GM18507 (cell line): Measurements from ENCODE around the gene RASAL2.

Experiments
- DNase-seq: peaks from one replicate; pipeline ENCODE4 v3.0.0; 2011; ENCODE audit warnings: low read depth; ENCODE audit not compliant: insufficient read length; ENCODE audit errors: extremely low spot score
- FAIRE-seq: peaks from 2 replicates; lab custom pipeline; 2011; peaks lifted over from hg19 to GRCh38; lab: Jason Lieb, UNC

Gene RASAL2

DNA sequence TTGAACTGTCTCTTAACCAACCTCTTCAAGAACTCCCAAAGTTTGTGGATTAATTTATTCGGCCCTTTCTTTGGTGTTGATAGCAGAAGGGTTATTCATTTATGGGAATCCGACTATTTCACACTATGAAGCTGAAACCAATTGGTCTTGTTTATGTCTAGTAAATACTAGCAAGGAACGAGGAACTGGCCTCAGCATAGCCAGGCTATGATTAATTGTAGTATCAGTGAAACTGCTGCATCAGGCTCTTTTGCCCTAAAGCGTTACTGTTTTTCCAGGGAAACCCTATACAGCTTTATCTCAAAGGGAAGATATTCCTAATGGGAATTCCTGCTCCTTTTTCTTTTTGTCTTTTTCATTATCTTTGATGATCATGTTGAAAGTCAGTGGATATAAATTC, 367.8 kb downstream of the RASAL2 start:
- FAIRE-seq (no peak), DNase-seq (no peak)

DNA sequence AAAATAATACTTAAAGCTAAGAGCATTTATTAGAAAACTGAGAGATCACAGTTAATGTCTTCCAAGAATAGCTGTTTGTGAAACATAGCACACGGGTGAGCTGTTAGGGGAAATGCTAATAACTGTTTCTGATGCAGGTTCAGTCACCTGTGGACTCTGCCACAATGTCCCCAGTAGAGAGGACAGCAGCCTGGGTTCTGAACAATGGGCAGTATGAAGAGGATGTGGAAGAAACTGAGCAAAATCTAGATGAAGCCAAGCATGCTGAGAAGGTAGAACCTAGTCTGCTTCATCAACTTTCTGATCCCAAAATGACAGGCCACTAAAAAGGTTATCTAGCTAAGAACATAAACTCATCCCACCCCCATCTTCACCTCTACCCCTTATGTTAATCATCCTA, 370.2 kb downstream of the RASAL2 start:
- FAIRE-seq = no peak

DNA sequence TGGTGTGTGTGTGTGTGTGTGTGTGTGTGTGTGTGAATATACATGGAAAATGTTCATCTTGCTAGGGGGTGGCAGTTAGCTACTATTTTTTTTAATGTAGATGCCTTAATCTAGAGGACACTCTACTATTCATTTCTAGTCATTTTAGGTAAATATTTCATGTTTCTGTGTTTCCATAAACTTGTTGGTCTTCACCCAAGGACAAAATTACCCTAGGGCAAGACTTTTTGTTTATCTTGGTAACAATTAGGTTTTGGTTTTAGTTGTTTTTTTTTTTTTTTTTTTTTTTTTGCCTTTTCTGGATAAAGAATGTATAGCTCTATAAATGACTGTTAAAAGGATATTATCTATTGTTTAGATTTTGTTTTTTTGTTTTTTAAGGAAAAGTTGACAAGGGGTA, 370.7 kb downstream of the RASAL2 start:
- FAIRE-seq = no peak

More for the DNA sequence above, 370.2 kb downstream of the RASAL2 start:
- no peak for DNase-seq

DNA sequence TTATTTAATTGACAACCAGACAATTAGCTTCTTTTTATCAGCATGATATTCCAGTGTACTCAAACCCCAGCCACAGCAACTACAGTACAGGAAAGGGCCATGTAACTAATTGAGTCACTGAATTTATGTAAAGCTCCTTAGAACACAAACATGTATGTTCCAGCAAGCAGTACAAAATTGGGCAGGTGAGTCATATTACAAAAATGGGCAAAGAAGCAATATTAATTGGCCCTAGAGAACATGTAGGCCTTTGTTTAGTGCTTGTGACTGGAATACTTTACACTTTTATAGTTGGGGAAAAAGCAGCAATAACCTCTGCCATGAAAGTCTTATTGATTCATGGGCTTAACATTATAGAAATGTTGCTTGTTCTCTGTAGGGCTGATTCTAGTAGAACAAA, 371.1 kb downstream of the RASAL2 start:
- DNase-seq = no peak
- FAIRE-seq = no peak

More for the DNA sequence above, 370.7 kb downstream of the RASAL2 start:
- DNase-seq = no peak

DNA sequence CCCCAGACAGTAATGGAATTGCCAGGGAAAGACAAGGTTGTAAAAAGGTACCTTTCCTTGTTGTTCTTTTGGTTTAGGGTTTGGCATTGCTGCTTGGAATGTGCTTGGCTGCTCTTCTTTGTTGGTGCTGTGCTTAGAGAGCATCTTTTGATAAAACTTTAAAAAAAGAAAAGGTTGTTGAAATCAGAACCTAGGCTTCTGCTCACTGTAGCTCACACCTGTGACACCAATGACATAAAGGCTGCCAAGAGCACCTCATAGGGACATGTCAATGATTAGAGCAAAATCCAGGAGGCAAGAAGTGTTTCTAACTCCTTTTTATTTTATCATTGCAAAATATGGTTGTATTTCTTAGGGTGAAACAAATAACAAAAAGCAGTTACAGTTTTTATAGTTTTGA, 373.9 kb downstream of the RASAL2 start:
- FAIRE-seq (no peak), DNase-seq (no peak)

DNA sequence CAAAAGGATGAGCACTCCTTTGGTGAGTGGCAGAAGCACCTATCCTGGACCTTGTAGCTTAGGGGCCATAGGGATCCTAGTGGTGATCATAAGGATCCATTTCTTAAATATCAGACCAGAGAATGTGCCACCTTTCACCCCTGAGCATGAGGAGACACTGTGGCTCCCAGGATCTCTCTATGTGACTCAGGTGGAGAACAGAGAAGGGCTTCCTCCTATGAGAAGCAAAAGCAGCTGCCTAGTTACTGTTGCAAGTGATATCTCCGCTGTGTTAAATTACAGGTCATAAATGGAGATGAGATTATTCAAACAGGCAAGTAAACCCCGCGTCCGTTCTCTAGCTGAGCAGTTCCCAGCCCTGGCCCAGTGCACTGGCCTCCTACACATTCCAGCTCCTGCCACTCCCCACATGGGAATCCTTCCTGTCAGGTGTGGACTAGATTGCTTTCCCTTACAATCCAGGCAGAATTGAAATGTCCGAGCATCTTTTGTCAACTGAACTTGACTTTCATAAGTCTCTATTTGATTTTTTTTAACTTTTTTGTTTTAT, 376.6 kb downstream of the RASAL2 start:
- DNase-seq = no peak
- no peak for FAIRE-seq

DNA sequence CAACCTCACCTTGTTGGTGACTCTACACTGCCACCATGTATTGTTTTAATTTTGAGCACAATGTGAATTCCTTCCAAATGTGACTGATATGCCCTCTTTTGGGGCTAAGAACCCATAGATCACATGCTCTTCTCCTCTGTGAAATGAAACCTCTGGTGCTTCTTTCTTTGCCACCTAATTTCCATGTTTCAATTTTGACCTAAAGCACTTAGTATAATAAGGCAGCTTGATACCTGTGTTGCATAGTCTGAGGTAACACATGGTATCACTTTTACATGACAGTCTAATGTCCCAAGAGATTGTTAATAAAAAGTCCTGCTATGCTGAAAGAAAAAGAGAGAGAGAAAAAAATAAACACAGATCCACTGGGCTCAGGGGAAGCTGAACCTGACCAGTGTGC, 378.6 kb downstream of the RASAL2 start:
- DNase-seq (no peak), FAIRE-seq (no peak)

DNA sequence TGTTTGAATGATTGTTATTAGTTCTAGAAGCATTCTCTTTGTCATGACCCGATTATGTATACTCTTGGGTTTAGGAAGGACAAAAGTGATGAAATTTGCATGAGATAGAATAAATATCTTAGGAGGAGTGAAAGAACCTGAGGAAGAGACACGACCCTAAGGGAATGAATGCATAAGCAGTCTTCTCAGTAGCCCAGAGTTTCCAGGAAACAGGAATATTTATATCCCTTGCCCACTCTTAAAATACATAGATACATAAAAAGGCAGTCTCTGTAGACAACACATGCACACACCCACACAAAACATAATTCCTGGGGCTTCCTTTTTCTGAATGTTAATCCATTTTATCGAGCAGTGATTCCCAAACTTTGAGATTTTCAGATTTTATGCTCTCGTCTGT, 383.5 kb downstream of the RASAL2 start:
- DNase-seq (no peak), FAIRE-seq (no peak)

DNA sequence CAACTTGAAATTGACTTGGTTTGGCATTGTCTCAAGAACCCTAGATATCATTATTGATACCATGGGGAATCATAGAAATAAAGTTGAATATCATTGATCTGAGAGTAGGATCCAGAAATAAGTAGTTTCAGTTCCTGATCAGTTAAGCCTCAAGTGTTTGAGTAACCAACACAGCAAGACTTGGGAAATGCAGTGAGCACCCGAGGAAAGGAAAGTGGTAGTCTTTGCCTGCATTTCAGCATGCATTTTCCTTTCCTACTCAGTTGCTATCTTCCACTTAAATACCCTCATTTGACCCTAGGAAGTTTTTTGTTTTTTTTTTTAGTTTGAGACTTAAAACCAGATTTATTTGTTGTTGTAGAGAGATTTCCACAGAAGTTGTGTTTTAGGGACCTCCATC, 383.9 kb downstream of the RASAL2 start:
- DNase-seq (no peak), FAIRE-seq (no peak)

DNA sequence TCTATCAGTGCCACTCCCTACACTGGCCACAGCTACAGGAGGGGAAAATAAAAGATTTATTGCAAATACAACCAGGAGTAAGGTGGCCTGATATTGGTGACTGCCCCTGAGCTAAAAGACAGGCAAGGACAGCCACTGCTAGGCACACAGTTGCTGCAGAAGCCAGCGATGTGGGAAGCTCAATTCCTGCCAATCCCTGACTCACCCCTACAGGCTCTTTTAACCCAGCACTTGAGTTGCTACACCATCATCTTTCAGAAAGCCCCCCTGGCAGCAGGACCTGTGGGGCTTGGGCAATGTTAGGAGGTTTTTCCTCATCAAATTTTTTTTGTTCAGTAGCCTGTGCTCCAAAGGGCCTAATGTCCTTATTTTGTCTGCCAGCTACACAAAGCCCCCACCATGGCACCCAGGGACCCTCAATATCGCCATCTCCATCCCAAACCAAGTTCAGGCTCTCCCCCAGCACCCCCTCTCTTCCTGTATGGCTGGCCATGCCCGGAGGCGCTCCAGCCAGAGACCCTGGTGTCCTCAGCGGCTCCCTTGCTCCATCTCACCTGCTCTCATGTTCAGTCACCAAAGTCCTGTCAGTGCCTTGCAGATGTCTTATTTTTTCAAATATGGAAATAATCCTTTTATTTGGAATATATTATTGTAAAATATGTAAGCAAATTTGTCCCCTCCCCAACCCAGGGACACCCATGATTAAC, 389.5 kb downstream of the RASAL2 start:
- FAIRE-seq = no peak

DNA sequence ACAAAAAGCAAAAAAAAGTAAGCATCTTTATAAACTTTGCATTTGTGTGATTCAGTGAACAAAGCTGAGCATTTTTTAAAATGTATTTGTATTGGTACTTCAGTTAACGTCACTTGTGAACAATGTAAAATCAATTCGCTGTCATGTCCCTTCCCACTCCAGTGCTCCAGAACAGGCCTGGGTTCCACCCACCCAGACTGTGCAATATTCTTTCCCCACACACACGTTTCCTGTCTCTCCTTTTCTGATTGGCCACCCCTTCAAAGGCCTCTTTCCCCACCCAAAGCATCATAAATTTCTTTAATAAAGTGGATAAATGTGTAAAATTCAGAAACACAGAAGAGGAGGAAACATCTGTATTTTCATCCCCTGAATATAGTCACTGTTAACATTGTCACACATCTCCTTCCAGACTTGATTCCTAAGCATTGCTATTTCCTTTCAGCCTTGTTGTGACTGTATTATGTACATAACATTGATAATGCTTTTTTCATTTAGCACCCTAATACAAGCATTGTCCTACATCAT, 390.9 kb downstream of the RASAL2 start:
- no peak for FAIRE-seq
- DNase-seq = no peak

More for the DNA sequence above, 389.5 kb downstream of the RASAL2 start:
- no peak for DNase-seq

DNA sequence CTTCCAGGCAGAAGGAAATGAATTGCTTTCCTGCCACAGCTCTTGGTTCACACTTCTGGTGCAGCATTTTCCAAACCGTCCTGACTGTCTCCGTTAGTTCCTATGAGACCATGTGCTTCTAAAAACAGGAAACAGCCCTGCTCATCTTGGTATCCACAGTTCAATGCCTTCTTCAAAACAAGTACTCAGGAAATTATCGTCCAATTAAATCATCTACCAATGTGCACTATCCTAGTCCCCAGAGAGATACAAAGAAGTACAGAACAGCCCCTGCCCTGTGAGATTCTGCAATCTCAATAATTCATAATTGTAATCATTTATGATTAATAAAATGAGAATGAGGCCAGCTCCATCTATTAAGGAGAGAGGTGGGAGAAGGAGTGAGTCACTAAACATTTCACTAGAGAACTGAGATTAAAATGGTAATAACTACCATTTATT, 391.7 kb downstream of the RASAL2 start:
- DNase-seq (no peak), FAIRE-seq (no peak)

DNA sequence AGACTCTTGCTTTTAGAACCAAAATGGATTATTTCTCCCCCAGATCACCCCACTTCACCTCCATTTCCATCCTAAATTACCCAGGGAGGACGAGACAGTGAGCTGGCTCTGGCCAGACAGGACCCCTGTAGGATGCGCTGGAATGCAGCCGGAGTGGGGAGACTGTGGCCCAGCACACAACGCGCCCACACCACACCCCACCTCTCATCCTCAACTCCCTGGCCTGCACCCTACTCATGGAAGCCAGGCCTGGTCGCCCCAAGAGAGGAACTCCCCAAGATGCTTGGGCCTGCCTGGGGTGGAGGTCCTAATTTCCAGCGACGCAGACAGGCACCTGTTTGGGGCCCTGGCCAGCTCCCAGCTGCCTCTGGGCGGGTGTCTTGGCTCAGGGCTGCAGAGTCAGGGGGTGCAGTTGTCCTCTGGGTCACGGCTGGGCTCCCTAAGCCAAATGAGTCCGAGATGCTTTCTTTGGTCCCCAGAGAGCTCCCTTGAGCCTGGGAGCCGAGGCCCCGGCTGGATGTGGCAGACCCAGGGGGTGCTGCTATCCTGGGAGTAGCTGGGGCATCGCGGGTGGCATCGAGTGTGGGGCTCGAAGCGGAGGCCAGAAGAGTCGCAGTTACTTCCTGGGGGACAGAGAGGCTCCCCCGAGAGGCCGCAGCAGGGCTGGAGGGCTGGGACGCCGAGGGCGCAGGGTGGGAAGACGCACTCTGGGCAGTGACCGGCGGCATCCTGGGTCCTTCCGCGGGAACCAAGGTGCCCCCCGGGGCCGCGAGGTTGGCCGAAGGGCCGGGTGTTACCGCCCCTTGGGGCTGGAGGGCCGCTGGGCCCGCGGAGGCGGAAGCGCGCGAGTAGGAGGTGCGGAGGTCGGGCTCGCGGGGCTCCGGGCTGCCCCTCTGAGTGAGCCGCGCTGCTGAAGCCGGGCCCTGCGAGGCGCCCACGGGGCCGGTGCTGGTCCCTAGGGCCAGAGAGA, 392.5 kb downstream of the RASAL2 start:
- DNase-seq = no peak
- FAIRE-seq = no peak

DNA sequence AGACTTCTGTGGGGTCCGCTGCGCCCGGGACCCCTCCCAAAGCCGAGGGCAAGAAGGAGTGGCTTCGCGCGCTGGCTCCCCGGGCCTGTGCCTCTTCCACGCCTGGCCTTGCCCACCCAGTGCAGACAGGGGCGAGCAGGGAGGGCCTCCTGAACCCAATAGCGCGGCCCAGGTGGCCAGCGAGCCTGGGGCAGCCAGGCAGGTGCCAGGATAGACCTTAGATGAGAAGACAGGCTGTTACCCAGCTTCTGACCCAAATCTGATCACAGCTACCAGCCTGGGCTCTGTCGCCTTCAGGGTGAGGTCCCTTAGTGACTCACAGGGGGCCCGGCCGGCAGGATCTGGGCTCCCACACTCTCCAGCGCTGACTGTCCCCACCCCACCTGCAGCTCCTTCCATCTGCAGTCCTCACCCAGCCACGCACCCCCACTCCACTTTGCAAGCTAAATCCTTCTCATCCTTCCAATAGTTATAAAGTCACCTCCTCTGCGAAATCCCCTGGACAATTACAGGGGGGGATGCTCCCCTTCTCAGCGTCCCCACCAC, 393.2 kb downstream of the RASAL2 start:
- no peak for FAIRE-seq
- no peak for DNase-seq

DNA sequence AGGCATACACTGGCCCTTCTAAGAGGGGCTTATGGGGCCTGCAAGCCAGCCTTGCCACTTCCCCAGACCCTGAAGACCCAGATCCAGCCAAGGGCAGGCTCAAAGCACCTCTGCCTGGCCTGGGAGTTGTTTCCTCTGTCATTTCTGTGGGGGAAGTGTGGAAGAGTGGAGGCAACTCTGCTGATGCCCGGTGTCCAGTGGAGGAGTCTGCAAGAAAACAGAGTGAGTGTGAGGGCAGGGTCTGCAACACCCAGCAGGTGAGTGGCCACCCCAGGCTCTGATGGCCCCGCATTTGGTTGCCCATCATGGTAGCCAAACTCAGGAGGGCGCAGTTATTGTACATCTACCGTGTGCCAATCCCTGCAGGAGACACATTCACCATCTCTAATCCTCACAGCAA, 394.5 kb downstream of the RASAL2 start:
- DNase-seq = no peak
- FAIRE-seq = no peak

DNA sequence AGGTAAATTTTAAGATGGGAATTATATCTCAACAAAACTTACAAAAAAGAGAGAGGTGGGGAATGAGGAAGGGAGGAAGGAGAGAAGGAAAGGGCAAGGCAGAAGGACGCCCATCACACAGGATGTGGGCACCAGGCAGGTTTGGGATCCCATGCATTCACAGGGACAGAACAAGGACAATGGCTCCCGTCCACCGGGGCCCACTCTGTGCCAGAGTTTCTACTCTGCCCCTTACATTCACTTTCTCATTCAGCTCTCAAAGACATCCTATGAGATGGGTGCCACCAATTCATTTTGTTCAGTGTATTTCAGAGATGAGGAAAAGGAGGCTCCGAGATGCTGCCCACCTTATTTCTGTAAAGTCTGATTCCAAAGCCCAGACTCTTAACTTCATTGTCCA, 395.5 kb downstream of the RASAL2 start:
- FAIRE-seq = no peak
- no peak for DNase-seq

DNA sequence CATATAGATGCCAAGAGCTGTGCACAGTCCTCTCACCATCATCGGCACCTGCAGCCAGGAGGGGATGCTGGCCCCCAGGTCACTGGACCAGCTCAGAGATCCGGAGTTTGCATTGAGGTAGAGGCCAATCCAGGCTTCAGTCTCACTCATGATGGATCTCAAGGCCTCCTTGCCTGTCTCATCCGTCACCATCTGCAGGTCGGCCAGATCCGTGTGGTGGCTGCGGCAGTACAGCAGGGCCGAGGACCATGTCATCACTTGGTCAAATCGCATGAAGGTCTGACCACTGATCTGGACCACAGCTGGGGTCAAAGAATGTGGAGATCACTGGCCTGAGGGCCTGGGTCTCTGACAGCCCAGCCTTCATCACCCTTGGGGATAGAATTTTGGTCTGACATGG, 396.2 kb downstream of the RASAL2 start:
- FAIRE-seq = no peak
- no peak for DNase-seq

DNA sequence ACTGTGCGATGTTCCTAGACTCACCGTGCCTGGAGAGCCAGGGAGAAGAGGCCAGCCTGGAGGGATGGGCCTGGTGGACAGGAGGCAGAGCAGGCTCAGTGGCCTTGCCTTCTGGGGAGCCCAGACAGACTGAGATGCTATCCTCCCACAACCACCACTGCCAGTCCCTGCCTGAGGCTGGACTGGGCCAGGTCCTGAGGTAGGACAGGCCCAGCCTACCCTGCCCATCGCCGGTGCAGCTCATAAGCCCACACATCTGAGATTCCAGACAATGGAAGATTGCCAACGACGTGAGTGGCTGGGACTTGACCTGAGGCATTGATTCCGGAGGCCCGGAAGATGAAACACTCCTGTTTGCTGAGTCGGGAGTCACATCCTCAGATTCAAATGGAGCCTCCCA, 397.1 kb downstream of the RASAL2 start:
- DNase-seq (no peak), FAIRE-seq (no peak)

DNA sequence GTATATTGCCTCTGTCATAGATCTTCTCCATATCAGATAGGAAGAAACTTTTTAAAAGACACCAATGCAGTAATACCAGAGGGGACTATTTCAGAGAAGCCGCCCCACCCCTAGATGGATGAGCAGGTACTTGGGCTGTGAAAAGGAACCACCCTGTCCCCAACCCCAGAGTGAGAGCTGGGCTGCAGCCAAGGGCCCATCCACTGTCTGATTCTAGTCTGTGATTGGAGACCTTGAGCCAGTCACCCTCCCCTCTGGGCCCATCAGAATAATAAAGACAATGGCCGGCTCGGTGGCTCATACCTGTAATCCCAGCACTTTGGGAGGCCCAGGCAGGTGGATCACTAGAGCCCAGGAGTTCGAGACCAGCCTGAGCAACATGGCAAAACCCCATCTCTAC, 397.8 kb downstream of the RASAL2 start:
- FAIRE-seq = no peak
- DNase-seq = no peak

DNA sequence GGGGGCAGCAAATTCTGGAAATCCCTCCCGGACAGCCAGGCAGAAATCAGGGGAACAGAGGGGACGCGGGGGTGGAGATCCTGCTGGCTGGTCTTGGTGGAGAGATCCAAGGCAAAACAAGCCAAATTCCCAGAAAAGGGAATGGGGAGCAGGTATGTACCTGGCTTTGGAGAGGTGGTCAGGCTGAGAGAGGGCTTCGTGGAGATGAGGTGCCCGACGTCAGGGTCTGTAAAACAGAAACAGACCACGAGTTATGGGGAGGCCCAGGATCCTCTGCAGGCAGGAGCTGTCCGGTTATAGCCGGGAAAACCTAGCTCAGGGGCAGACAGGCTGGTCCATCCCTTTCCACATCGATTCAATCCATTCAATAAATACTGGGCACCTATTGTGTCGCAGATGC, 398.4 kb downstream of the RASAL2 start:
- no peak for DNase-seq

More for the DNA sequence above, 398.4 kb downstream of the RASAL2 start:
- no peak for FAIRE-seq
